HEK293 (cell line): Measurements from ENCODE around the gene COMMD3.

Source experiments
- CTCF ChIA-PET: fragments of 350-600 bp; formaldehyde crosslinking; extraction: SDS; loops from one replicate; lab custom pipeline; 2021; ENCODE audit warnings: antibody characterized with exemption; lab: Yijun Ruan, JAX
- POLR2A ChIA-PET: fragments of 300-600 bp; formaldehyde crosslinking; extraction: SDS; loops from one replicate; lab custom pipeline; 2020; ENCODE audit warnings: antibody characterized with exemption, inconsistent platforms; lab: Yijun Ruan, JAX
- H3K27ac ChIP-seq: fragments of 200-500 bp; sonication (Bioruptor generic); 2 replicates; pipeline ENCODE4 v1.5.1; 2014; ENCODE audit warnings: low read depth, low read length, control low read depth, inconsistent platforms; ENCODE audit errors: extremely low read depth
- H3K36me3 ChIP-seq, 2 experiments: fragments of 200-500 bp in 1 of 2; sonication (Bioruptor generic) in 1 of 2; 1 replicate in 1 of 2; 2 replicates in 1 of 2; pipeline ENCODE4 v1.5.1; 2014 to 2017; ENCODE audit warnings: inconsistent platforms in 2 of 2, low read length in 2 of 2; ENCODE audit not compliant: control insufficient read depth in 2 of 2, insufficient read depth in 1 of 2
- H3K4me1 ChIP-seq: fragments of 200-500 bp; sonication (Bioruptor generic); 2 replicates; pipeline ENCODE4 v1.5.1; 2014; ENCODE audit warnings: mild to moderate bottlenecking, low read length, inconsistent platforms; ENCODE audit not compliant: control insufficient read depth, insufficient read depth
- H3K4me3 ChIP-seq: 2 replicates; pipeline ENCODE4 v1.5.1; 2011; ENCODE audit warnings: low read depth, mild to moderate bottlenecking, control low read depth, low read length, moderate library complexity
- H3K9me3 ChIP-seq: fragments of 200-500 bp; sonication (Bioruptor generic); 2 replicates; pipeline ENCODE4 v1.5.1; 2014; ENCODE audit warnings: low read depth, low read length, inconsistent platforms; ENCODE audit not compliant: control insufficient read depth, insufficient read depth
- KLF10 ChIP-seq: fragments of 450-650 bp; IDR thresholded peaks from 2 replicates; pipeline ENCODE4 v1.5.1; 2018; ENCODE audit warnings: missing biosample characterization, mild to moderate bottlenecking, missing genetic modification characterization
- KLF8 ChIP-seq: fragments of 450-650 bp; formaldehyde crosslinking; IDR thresholded peaks from 2 replicates; pipeline ENCODE4 v1.5.1; 2016; ENCODE audit warnings: missing biosample characterization, missing genetic modification characterization
- PRDM1 ChIP-seq: fragments of 450-650 bp; formaldehyde crosslinking; IDR thresholded peaks from 2 replicates; pipeline ENCODE4; 2016; ENCODE audit warnings: missing biosample characterization, missing genetic modification characterization
- ZBTB21 ChIP-seq: fragments of 450-650 bp; formaldehyde crosslinking; IDR thresholded peaks from 2 replicates; pipeline ENCODE4 v1.5.1; 2017; ENCODE audit warnings: missing biosample characterization, missing genetic modification characterization
- ZBTB8A ChIP-seq: fragments of 450-650 bp; formaldehyde crosslinking; IDR thresholded peaks from 2 replicates; pipeline ENCODE4 v1.5.1; 2016; ENCODE audit warnings: missing biosample characterization, missing genetic modification characterization
- ZEB2 ChIP-seq: fragments of 450-650 bp; formaldehyde crosslinking; IDR thresholded peaks from 2 replicates; pipeline ENCODE4 v1.5.1; 2016; ENCODE audit warnings: missing biosample characterization, missing genetic modification characterization
- ZNF10 ChIP-seq: fragments of 450-650 bp; formaldehyde crosslinking; IDR thresholded peaks from 2 replicates; pipeline ENCODE4 v1.5.1; 2017; ENCODE audit warnings: missing biosample characterization, missing genetic modification characterization
- ZNF138 ChIP-seq: fragments of 450-650 bp; formaldehyde crosslinking; IDR thresholded peaks from 2 replicates; pipeline ENCODE4 v1.5.1; 2016; ENCODE audit warnings: missing biosample characterization, missing genetic modification characterization, borderline replicate concordance
- ZNF585B ChIP-seq: fragments of 450-650 bp; formaldehyde crosslinking; IDR thresholded peaks from 2 replicates; pipeline ENCODE4 v1.5.1; 2016; ENCODE audit warnings: missing biosample characterization, missing genetic modification characterization
- ZNF629 ChIP-seq: fragments of 450-650 bp; formaldehyde crosslinking; IDR thresholded peaks from 2 replicates; pipeline ENCODE4 v1.5.1; 2017; ENCODE audit warnings: missing biosample characterization, missing genetic modification characterization
- TF ChIP-seq, protein P1 (sequence below): fragments of 450-650 bp; formaldehyde crosslinking; optimal IDR thresholded peaks from 2 replicates; pipeline ENCODE3; 2016; ENCODE audit warnings: missing biosample characterization, mild to moderate bottlenecking, missing genetic modification characterization
- TF ChIP-seq, protein P2 (sequence below): fragments of 450-650 bp; formaldehyde crosslinking; IDR thresholded peaks from 2 replicates; pipeline ENCODE4 v1.5.1; 2016; ENCODE audit warnings: missing biosample characterization, missing genetic modification characterization
- TF ChIP-seq, protein P3 (sequence below): fragments of 450-650 bp; formaldehyde crosslinking; IDR thresholded peaks from 2 replicates; pipeline ENCODE4 v1.5.1; 2016; ENCODE audit warnings: missing biosample characterization, missing genetic modification characterization, borderline replicate concordance
- TF ChIP-seq, protein P4 (sequence below): fragments of 450-650 bp; formaldehyde crosslinking; IDR thresholded peaks from 2 replicates; pipeline ENCODE4 v1.5.1; 2017; ENCODE audit warnings: missing biosample characterization, mild to moderate bottlenecking, missing genetic modification characterization, moderate library complexity
- TF ChIP-seq, protein P5 (sequence below): fragments of 450-650 bp; formaldehyde crosslinking; IDR thresholded peaks from 2 replicates; pipeline ENCODE4 v1.5.1; 2016; ENCODE audit warnings: missing biosample characterization, missing genetic modification characterization
- TF ChIP-seq, protein P6 (sequence below): fragments of 450-650 bp; formaldehyde crosslinking; IDR thresholded peaks from 2 replicates; pipeline ENCODE4 v1.5.1; 2016; ENCODE audit warnings: missing biosample characterization, missing genetic modification characterization

Gene COMMD3

DNA sequence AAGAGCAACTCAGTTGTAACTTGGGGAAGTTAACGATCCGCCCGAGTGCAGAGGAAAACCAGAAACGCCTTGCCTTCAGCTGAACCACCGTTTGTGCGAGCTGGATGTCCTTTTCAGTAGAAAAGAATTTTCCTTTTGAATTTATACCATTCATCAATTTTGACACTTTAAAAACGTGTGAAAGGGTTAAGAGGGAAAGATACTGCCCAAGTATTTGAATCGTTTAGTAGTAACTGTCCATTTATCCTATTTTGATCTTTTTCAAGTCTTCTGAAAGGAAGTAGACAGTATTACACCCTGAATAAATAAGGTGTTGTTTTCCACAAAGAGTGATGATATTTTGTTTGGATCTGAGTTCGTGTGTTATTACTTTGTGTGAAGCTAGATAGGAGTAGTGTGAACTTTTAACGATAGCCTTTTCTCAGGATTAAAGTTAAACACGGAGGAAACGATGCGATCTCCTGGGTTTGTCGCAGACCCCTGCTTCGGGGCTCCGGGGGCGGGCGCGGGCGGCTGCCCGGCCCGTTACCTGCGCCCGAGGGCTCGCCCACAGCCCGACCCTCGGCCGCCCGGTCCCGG, 3.9 kb downstream of the COMMD3 start (continued):
- TF ChIP-seq, protein P1, sequence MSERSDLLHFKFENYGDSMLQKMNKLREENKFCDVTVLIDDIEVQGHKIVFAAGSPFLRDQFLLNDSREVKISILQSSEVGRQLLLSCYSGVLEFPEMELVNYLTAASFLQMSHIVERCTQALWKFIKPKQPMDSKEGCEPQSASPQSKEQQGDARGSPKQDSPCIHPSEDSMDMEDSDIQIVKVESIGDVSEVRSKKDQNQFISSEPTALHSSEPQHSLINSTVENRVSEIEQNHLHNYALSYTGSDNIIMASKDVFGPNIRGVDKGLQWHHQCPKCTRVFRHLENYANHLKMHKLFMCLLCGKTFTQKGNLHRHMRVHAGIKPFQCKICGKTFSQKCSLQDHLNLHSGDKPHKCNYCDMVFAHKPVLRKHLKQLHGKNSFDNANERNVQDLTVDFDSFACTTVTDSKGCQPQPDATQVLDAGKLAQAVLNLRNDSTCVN (tag by site-specific recombination): peak; percentile 47
- TF ChIP-seq ZNF629 (tag by site-specific recombination) (0 out of 2 replicates have a peak, but pooled peaks have one; percentile 11), PRDM1 (tag by site-specific recombination) (peak; percentile 82), ZEB2 (0 out of 2 replicates have a peak, but pooled peaks have one; percentile 31), ZNF138 (no peak), ZBTB8A (tag by site-specific recombination) (peak; percentile 89)
- TF ChIP-seq, protein P2, sequence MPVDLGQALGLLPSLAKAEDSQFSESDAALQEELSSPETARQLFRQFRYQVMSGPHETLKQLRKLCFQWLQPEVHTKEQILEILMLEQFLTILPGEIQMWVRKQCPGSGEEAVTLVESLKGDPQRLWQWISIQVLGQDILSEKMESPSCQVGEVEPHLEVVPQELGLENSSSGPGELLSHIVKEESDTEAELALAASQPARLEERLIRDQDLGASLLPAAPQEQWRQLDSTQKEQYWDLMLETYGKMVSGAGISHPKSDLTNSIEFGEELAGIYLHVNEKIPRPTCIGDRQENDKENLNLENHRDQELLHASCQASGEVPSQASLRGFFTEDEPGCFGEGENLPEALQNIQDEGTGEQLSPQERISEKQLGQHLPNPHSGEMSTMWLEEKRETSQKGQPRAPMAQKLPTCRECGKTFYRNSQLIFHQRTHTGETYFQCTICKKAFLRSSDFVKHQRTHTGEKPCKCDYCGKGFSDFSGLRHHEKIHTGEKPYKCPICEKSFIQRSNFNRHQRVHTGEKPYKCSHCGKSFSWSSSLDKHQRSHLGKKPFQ (tag by site-specific recombination): peak; percentile 92
- TF ChIP-seq, protein P3, sequence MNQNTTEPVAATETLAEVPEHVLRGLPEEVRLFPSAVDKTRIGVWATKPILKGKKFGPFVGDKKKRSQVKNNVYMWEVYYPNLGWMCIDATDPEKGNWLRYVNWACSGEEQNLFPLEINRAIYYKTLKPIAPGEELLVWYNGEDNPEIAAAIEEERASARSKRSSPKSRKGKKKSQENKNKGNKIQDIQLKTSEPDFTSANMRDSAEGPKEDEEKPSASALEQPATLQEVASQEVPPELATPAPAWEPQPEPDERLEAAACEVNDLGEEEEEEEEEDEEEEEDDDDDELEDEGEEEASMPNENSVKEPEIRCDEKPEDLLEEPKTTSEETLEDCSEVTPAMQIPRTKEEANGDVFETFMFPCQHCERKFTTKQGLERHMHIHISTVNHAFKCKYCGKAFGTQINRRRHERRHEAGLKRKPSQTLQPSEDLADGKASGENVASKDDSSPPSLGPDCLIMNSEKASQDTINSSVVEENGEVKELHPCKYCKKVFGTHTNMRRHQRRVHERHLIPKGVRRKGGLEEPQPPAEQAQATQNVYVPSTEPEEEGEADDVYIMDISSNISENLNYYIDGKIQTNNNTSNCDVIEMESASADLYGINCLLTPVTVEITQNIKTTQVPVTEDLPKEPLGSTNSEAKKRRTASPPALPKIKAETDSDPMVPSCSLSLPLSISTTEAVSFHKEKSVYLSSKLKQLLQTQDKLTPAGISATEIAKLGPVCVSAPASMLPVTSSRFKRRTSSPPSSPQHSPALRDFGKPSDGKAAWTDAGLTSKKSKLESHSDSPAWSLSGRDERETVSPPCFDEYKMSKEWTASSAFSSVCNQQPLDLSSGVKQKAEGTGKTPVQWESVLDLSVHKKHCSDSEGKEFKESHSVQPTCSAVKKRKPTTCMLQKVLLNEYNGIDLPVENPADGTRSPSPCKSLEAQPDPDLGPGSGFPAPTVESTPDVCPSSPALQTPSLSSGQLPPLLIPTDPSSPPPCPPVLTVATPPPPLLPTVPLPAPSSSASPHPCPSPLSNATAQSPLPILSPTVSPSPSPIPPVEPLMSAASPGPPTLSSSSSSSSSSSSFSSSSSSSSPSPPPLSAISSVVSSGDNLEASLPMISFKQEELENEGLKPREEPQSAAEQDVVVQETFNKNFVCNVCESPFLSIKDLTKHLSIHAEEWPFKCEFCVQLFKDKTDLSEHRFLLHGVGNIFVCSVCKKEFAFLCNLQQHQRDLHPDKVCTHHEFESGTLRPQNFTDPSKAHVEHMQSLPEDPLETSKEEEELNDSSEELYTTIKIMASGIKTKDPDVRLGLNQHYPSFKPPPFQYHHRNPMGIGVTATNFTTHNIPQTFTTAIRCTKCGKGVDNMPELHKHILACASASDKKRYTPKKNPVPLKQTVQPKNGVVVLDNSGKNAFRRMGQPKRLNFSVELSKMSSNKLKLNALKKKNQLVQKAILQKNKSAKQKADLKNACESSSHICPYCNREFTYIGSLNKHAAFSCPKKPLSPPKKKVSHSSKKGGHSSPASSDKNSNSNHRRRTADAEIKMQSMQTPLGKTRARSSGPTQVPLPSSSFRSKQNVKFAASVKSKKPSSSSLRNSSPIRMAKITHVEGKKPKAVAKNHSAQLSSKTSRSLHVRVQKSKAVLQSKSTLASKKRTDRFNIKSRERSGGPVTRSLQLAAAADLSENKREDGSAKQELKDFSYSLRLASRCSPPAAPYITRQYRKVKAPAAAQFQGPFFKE: no peak

DNA sequence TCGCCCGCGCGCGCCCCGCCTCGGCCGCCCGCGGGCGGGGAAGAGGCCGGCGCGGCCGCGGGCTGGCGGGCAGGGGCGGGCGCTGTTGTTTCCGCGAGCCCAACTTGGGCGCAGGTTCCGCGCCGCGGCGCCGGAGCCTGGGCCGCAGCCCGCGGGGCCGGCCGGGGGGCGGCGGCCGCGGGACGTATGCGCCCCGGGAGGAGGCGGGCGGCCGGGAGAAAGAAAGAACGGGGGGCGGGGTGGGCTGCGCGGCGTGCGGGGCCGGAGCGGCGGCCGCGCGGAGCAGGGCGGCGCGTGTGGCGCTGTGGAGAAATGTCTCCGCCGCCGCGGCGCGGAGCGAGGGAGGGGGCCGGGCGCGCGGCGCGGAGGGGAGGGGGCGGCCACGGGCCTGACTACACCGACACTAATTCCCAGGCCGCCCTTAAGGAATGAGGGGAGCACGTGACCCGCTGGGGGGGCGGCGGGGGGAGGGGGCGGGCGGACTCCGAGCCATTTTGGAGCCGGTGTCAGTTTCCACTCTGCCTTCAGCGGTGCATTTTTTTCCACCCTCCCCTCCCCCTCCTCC, 4.5 kb downstream of the COMMD3 start, which contains the start of gene BMI1:
TSS of gene BMI1 (plus strand) at position 509 of the 565 bp plus-strand sequence. CDS start 5,351 bp downstream, outside the sequence.
- ChIA-PET CTCF (no interaction called here), POLR2A (interaction anchor here (1.1 kb wide), 1 partner anchor 20 kb away, joined by 4 read pairs; no protein-coding TSS in a partner anchor)
- H3K9me3 ChIP-seq: no peaks in the 10 kb centered on the region
- H3K4me3 ChIP-seq: peak within 1 kb of the TSS; percentile 81
- H3K27ac ChIP-seq: peak within 1 kb of the TSS; percentile 98
- H3K4me1 ChIP-seq: peaks cover 24% of the 10 kb centered on the region
- H3K36me3 ChIP-seq: no peaks in the 10 kb centered on the region
- TF ChIP-seq, protein P4, sequence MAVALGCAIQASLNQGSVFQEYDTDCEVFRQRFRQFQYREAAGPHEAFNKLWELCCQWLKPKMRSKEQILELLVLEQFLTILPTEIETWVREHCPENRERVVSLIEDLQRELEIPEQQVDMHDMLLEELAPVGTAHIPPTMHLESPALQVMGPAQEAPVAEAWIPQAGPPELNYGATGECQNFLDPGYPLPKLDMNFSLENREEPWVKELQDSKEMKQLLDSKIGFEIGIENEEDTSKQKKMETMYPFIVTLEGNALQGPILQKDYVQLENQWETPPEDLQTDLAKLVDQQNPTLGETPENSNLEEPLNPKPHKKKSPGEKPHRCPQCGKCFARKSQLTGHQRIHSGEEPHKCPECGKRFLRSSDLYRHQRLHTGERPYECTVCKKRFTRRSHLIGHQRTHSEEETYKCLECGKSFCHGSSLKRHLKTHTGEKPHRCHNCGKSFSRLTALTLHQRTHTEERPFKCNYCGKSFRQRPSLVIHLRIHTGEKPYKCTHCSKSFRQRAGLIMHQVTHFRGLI (tag by site-specific recombination): no peak
- TF ChIP-seq ZNF585B (tag by site-specific recombination): no peak
- no peak for TF ChIP-seq ZBTB21 (tag by site-specific recombination)
- TF ChIP-seq KLF10 (tag by site-specific recombination): no peak
- TF ChIP-seq, protein P1 (tag by site-specific recombination): no peak
- no peak for TF ChIP-seq KLF8 (tag by site-specific recombination)
- TF ChIP-seq, protein P5, sequence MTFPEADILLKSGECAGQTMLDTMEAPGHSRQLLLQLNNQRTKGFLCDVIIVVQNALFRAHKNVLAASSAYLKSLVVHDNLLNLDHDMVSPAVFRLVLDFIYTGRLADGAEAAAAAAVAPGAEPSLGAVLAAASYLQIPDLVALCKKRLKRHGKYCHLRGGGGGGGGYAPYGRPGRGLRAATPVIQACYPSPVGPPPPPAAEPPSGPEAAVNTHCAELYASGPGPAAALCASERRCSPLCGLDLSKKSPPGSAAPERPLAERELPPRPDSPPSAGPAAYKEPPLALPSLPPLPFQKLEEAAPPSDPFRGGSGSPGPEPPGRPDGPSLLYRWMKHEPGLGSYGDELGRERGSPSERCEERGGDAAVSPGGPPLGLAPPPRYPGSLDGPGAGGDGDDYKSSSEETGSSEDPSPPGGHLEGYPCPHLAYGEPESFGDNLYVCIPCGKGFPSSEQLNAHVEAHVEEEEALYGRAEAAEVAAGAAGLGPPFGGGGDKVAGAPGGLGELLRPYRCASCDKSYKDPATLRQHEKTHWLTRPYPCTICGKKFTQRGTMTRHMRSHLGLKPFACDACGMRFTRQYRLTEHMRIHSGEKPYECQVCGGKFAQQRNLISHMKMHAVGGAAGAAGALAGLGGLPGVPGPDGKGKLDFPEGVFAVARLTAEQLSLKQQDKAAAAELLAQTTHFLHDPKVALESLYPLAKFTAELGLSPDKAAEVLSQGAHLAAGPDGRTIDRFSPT (tag by site-specific recombination): no peak
- TF ChIP-seq, protein P6, sequence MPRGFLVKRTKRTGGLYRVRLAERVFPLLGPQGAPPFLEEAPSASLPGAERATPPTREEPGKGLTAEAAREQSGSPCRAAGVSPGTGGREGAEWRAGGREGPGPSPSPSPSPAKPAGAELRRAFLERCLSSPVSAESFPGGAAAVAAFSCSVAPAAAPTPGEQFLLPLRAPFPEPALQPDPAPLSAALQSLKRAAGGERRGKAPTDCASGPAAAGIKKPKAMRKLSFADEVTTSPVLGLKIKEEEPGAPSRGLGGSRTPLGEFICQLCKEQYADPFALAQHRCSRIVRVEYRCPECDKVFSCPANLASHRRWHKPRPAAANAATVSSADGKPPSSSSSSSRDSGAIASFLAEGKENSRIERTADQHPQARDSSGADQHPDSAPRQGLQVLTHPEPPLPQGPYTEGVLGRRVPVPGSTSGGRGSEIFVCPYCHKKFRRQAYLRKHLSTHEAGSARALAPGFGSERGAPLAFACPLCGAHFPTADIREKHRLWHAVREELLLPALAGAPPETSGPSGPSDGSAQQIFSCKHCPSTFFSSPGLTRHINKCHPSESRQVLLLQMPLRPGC: no peak
- TF ChIP-seq ZNF10 (tag by site-specific recombination): no peak
